ENCODE results near the gene FCRL4.

- TF ChIP-seq POLR2A (IDR thresholded peaks at IDR 0.05; ENCODE audit: low read length), result no peak
- no peak for TF ChIP-seq GATA1 (IDR thresholded peaks at IDR 0.05; ENCODE audit: low read depth, low read length)
These were observed 17.1 kb downstream of the FCRL4 start for GRCh38 chr1:157580828-157581210.

Data from erythroblast (primary cell).